Glutamatergic neuron (in vitro differentiated cells): Measurements from ENCODE around the gene ADGRB3. TPM values are rescaled to one million over a fixed set of nuclear protein-coding genes. Genes with fewer than 3 reads are reported as not detected.
"Not testable (repeated sequence)": the region's sequence is repeated elsewhere in the genome, so short reads cannot be mapped to it uniquely, and the experiment has no call there.

ENCODE experiments used
- DNase-seq: peaks from one replicate; pipeline ENCODE4 v3.0.0; 2022
- H3K27ac Mint-ChIP-seq: one replicate; pipeline ENCODE4 v1.8.0; 2020; ENCODE audit warnings: mild to moderate bottlenecking, mixed read lengths, inconsistent platforms; ENCODE audit not compliant: unreplicated experiment
- H3K27me3 Mint-ChIP-seq: one replicate; pipeline ENCODE4 v1.8.0; 2020; ENCODE audit warnings: mild to moderate bottlenecking, moderate library complexity, mixed read lengths, inconsistent platforms; ENCODE audit not compliant: unreplicated experiment
- H3K36me3 Mint-ChIP-seq: one replicate; pipeline ENCODE4 v1.8.0; 2020; ENCODE audit warnings: mild to moderate bottlenecking, mixed read lengths, inconsistent platforms; ENCODE audit not compliant: unreplicated experiment
- H3K4me1 Mint-ChIP-seq: one replicate; pipeline ENCODE4 v1.8.0; 2020; ENCODE audit warnings: mild to moderate bottlenecking, low read depth, mixed read lengths, inconsistent platforms; ENCODE audit not compliant: unreplicated experiment
- H3K4me3 Mint-ChIP-seq: one replicate; pipeline ENCODE4 v1.8.0; 2020; ENCODE audit warnings: mild to moderate bottlenecking, mixed read lengths, inconsistent platforms; ENCODE audit not compliant: unreplicated experiment
- H3K9me3 Mint-ChIP-seq: one replicate; pipeline ENCODE4 v1.8.0; 2020; ENCODE audit warnings: mild to moderate bottlenecking, moderate library complexity, mixed read lengths, inconsistent platforms; ENCODE audit not compliant: unreplicated experiment
- CTCF ChIP-seq: fragments of 200-600 bp; sonication (generic); IDR thresholded peaks from one replicate; pipeline ENCODE4 v1.5.0; 2021; ENCODE audit not compliant: partially characterized antibody, unreplicated experiment
- total RNA-seq: library from RNA; stranded (reverse); fragmentation: NEBNext Ultra II Directional; extraction: Animal tissue kit (Norgen Biotek cat#: 25700); gene quantifications from one replicate; pipeline ENCODE4 v1.2.1, GENCODE V29; 2021; ENCODE audit not compliant: unreplicated experiment

ADGRB3 gene
- total RNA-seq, 1 donor from 2014 or later, result 7.3 TPM

- no peak for DNase-seq
- Mint-ChIP-seq H3K9me3 (no peaks in the 10 kb centered on the region), H3K4me1 (peaks cover 7% of the 10 kb centered on the region), H3K27ac (no peak overlapping the region), H3K36me3 (no peaks in the 10 kb centered on the region), H3K4me3 (no peak overlapping the region), H3K27me3 (peaks cover 2% of the 10 kb centered on the region)
- TF ChIP-seq CTCF, result no peak
These were observed 645.8 kb downstream of the ADGRB3 start for GRCh38 chr6:69280858-69281257.

- peaks cover 2% of the 10 kb centered on the region for H3K27me3 Mint-ChIP-seq
- no peak overlapping the region for H3K4me3 Mint-ChIP-seq
- peaks cover 2% of the 10 kb centered on the region for H3K9me3 Mint-ChIP-seq
- H3K36me3 Mint-ChIP-seq, result no peaks in the 10 kb centered on the region
- H3K4me1 Mint-ChIP-seq, result peaks cover 5% of the 10 kb centered on the region
- DNase-seq, result no peak
- no peak overlapping the region for H3K27ac Mint-ChIP-seq
- TF ChIP-seq CTCF, result no peak
These were observed 649.2 kb downstream of the ADGRB3 start for GRCh38 chr6:69284176-69284730.

DNA sequence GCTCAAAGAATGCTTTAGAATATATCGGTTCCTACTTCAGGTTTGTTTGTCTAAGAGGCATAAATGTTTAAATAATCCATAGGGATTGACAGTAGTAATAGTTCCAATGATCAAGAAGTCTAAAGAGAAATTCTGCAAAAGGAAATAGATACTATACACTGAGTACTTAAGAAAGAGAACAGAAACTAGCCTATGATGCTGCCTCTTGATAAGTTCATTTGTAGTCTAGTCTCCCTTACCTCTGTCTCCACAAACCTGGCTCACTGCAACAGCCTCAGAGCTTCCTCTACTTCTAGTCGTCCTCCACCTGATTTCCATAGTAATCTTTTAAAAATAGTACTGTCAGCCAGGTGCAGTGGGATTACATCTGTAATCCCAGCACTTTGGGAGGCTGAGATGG lies 650.0 kb downstream of the ADGRB3 start:
- no peak for TF ChIP-seq CTCF
- Mint-ChIP-seq H3K27ac (no peak overlapping the region), H3K9me3 (peaks cover 2% of the 10 kb centered on the region)

GRCh38 chr6:69286331-69286730 lies 651.2 kb downstream of the ADGRB3 start:
- H3K4me3 Mint-ChIP-seq, result no peak overlapping the region

More for the DNA sequence above, 650.0 kb downstream of the ADGRB3 start:
- Mint-ChIP-seq H3K27me3 (peaks cover 2% of the 10 kb centered on the region), H3K36me3 (no peaks in the 10 kb centered on the region), H3K4me1 (peaks cover 2% of the 10 kb centered on the region), H3K4me3 (no peak overlapping the region)
- DNase-seq, result no peak

GRCh38 chr6:69288198-69288597 lies 653.1 kb downstream of the ADGRB3 start:
- H3K27ac Mint-ChIP-seq, DNase-seq, H3K4me1 Mint-ChIP-seq, H3K4me3 Mint-ChIP-seq, H3K9me3 Mint-ChIP-seq, H3K36me3 Mint-ChIP-seq, H3K27me3 Mint-ChIP-seq: not testable (repeated sequence)

More at GRCh38 chr6:69286331-69286730, 651.2 kb downstream of the ADGRB3 start:
- no peak for TF ChIP-seq CTCF
- H3K27me3 Mint-ChIP-seq, result peaks cover 2% of the 10 kb centered on the region
- H3K4me1 Mint-ChIP-seq, result no peaks in the 10 kb centered on the region
- H3K27ac Mint-ChIP-seq, result no peak overlapping the region
- peaks cover 2% of the 10 kb centered on the region for H3K9me3 Mint-ChIP-seq
- DNase-seq, result no peak
- H3K36me3 Mint-ChIP-seq, result no peaks in the 10 kb centered on the region
